Heart right ventricle (tissue), 16 donors: Measurements from ENCODE around the gene MAGI2. TPM values are rescaled to one million over a fixed set of nuclear protein-coding genes. Genes with fewer than 3 reads are reported as not detected.

Source experiments
- ATAC-seq, 8 donors: fragments of 200-7000 bp; cut with Tn5 transposase; one replicate each; pipeline ENCODE4 v1.9.1; 2020; ENCODE audit warnings: mild to moderate bottlenecking in 8 of 8, moderate library complexity in 8 of 8, moderate number of reproducible peaks in 1 of 8
- DNase-seq, 2 donors: peaks; one replicate each; pipeline ENCODE4 v3.0.0-alpha.2; 2020
- H3K27ac ChIP-seq, 10 donors: fragments of 200-600 bp; sonication (generic) in 2 of 10; one replicate each; pipeline versions ENCODE4 v1.5.0 to v1.8.0; 2020 to 2022; ENCODE audit warnings: mild to moderate bottlenecking in 3 of 10
- H3K27me3 ChIP-seq, 7 donors: fragments of 200-600 bp; one replicate each; pipeline ENCODE4 v1.8.0; 2021 to 2022; ENCODE audit warnings: mild to moderate bottlenecking in 2 of 7
- H3K36me3 ChIP-seq, 9 donors: fragments of 200-600 bp; sonication (generic) in 1 of 9; one replicate each; pipeline versions ENCODE4 v1.5.0 to v1.8.0; 2020 to 2022; ENCODE audit warnings: mild to moderate bottlenecking in 2 of 9
- H3K4me1 ChIP-seq, 9 donors: fragments of 200-600 bp; sonication (generic) in 1 of 9; one replicate each; pipeline versions ENCODE4 v1.5.0 to v1.8.0; 2020 to 2022; ENCODE audit warnings: mild to moderate bottlenecking in 4 of 9
- H3K4me3 ChIP-seq, 10 donors: fragments of 200-600 bp; sonication (generic) in 2 of 10; one replicate each; pipeline versions ENCODE4 v1.5.0 to v1.8.0; 2020 to 2022; ENCODE audit warnings: mild to moderate bottlenecking in 7 of 10, moderate library complexity in 2 of 10
- H3K9me3 ChIP-seq, 11 donors: fragments of 200-600 bp in 10 of 11; sonication (generic) in 2 of 11; one replicate each; pipeline versions ENCODE4 v1.5.0 to v1.8.0; 2013 to 2022; ENCODE audit warnings: mild to moderate bottlenecking in 2 of 11, control low read depth in 1 of 11, moderate library complexity in 1 of 11
- CTCF ChIP-seq, 9 donors: fragments of 200-600 bp; sonication (generic) in 2 of 9; IDR thresholded peaks; one replicate each; pipeline versions ENCODE4 v1.5.0 to v1.8.0; 2021 to 2022; ENCODE audit warnings: antibody characterized with exemption in 9 of 9, mild to moderate bottlenecking in 5 of 9, moderate library complexity in 1 of 9
- whole genome bisulfite sequencing, 2 donors: extraction: QIAGEN DNeasy Blood & Tissue Kit; methylation state at CpG; one replicate each; pipeline ENCODE4 v1.1.7; 2013; ENCODE audit warnings: inconsistent platforms in 1 of 2; 5-methylcytosine and 5-hydroxymethylcytosine counted together
- intact Hi-C, 10 donors: fragments of 100-400 bp; cut with DNase I; formaldehyde crosslinking; loops; one replicate each; pipeline versions ENCODE4 v1.11.1 to v1.14.2; 2022
- polyA plus RNA-seq, 2 donors: library from polyadenylated mRNA; stranded (reverse); fragments of 200-250 nt; gene quantifications; one replicate each; pipeline ENCODE4 v1.2.3, GENCODE V29; 2013
- total RNA-seq, 10 donors: library from RNA; stranded (reverse); fragmentation: NEBNext Ultra II Directional in 3 of 10; extraction: Animal tissue kit (Norgen Biotek cat#: 25700) in 3 of 10; gene quantifications; one replicate each; pipeline versions ENCODE4 v1.2.1 to v1.2.4, GENCODE V29; 2021 to 2023
- donor health status: Arrhythmogenic right ventricular cardiomyopathy.
- donor health status: ischemic (EF 13 %, LVEDD 7.1; RV severe dilation, severe dysfunction).
- donor health status: healthy with polysubstance abuse.
- donor health status: DM: no; HTN: yes; CAD: no.
- donor health status: DM: no; HTN: no; CAD: no.
- donor health status: ischemic (EF 25% LVEDD 6.9; RV normal size, moderate dysfunction).
- donor health status: ischemic (EF 25% LVEDD 5.7; RV mildly dilated, moderate dysfunction).
- donor health status: healthy.
- donor health status: DM: yes; HTN: yes; CAD: no.
- donor health status: Ischemic cardiomyopathy.
- donor health status: ischemic (EF 35%, LVEDD 5.7; RV mildly dilated, moderate dysfunction).
- donor health status: nonischemic (EF 11% LVEDD 7.7; RV severe dilation, severe dysfunction).
- donor health status: DM: yes; HTN: yes; CAD: no.
- donor health status: PGD.
- donor health status: ischemic (EF 29% LVEDD 5.4; RV normal size, mild dysfunction).
- donor health status: nonischemic (EF 23%, LVEDD 6.1; RV moderate dilation, normal function).

Gene MAGI2
- total and polyA plus RNA-seq, 12 donors = 0.83 to 6.0 (median 4.1) TPM

- Histone ChIP-seq H3K4me3 (no peak overlapping the region), H3K4me1 (peaks cover 0 to 12% (median under 1%) of the 10 kb centered on the region in 9 donors), H3K9me3 (no peaks in the 10 kb centered on the region), H3K36me3 (no peaks in the 10 kb centered on the region), H3K27ac (no peak overlapping the region), H3K27me3 (no peaks in the 10 kb centered on the region)
- 71% methylated on average over 3 of the region's 3 CpGs for WGBS, 2 donors
- TF ChIP-seq CTCF (IDR thresholded peaks at IDR 0.05) = no peak
- intact Hi-C loops = no loop called here
- DNase-seq (no peak), ATAC-seq (peak in 1 of 8 donors; percentile 46)
Measured at GRCh38 chr7:78764571-78764970, 688.9 kb downstream of the MAGI2 start.

GRCh38 chr7:78762625-78763024, 690.8 kb downstream of the MAGI2 start:
- H3K4me3 ChIP-seq = no peak overlapping the region
- no peaks in the 10 kb centered on the region for H3K36me3 ChIP-seq
- H3K27ac ChIP-seq = no peak overlapping the region
- DNase-seq (no peak), ATAC-seq (no peak)
- 87 to 90% methylated on average over 1 of the region's 1 CpG for WGBS, 2 donors
- TF ChIP-seq CTCF (IDR thresholded peaks at IDR 0.05) = no peak
- H3K4me1 ChIP-seq = no peaks in the 10 kb centered on the region
- no peaks in the 10 kb centered on the region for H3K9me3 ChIP-seq
- intact Hi-C loops = no loop called here
- H3K27me3 ChIP-seq = no peaks in the 10 kb centered on the region

GRCh38 chr7:78760620-78761355, 692.7 kb downstream of the MAGI2 start:
- DNase-seq (no peak), ATAC-seq (no peak)
- no peak overlapping the region for H3K4me3 ChIP-seq
- no peaks in the 10 kb centered on the region for H3K36me3 ChIP-seq
- H3K27ac ChIP-seq = no peak overlapping the region
- H3K27me3 ChIP-seq = no peaks in the 10 kb centered on the region
- no peaks in the 10 kb centered on the region for H3K4me1 ChIP-seq
- H3K9me3 ChIP-seq = no peaks in the 10 kb centered on the region
- intact Hi-C loops = no loop called here
- no peak for TF ChIP-seq CTCF (IDR thresholded peaks at IDR 0.05)
- 66 to 82% methylated on average over 4 of the region's 4 CpGs for WGBS, 2 donors

- intact Hi-C loops = no loop called here
- peaks cover 0 to 15% (median 8%) of the 10 kb centered on the region in 11 donors for H3K9me3 ChIP-seq
- H3K4me3 ChIP-seq = no peak overlapping the region
- H3K27me3 ChIP-seq = no peaks in the 10 kb centered on the region
- no peak for TF ChIP-seq CTCF (IDR thresholded peaks at IDR 0.05)
- ATAC-seq (no peak), DNase-seq (no peak)
- H3K4me1 ChIP-seq = no peaks in the 10 kb centered on the region
- H3K36me3 ChIP-seq = no peaks in the 10 kb centered on the region
- H3K27ac ChIP-seq = no peak overlapping the region
Measured at GRCh38 chr7:78752554-78752953, 700.9 kb downstream of the MAGI2 start.
